ENCODE results near the gene LBX1.

DNA sequence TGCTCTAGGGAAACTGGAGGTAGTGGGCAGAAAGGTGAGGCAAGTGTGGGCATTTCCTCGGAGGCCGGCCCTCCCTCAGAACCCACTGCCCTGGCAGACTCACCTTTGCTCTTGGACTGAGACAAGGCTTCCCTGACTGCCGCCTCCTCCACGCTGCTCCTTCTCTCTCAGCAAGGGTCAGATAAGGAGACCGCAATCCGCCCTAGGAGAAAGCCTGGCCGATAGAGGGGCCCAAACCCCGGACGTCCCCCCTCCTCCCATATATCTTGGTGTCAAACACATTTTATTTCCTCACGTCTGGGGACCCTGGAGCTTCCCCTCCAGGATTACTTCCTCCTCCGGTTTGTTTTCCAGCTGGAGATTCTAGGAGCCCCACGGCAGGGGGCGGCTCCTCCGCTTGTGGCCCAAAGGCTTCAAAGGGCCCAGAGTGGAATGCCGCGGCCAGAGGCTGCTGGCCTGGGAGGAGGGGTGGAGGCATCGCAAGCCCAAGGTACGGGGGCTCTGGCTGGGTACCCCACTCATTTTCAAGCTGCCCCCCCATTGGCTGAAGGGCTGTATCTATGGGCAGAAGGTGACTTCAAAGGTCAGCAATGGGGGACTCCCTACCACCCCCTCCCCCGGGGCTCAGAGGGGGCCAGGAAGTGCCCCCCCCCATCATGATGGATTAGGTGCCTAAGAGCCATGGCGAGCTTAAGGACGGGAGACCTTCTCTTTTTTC, 31.7 kb upstream of the LBX1 start:
- TF ChIP-seq, protein P1, sequence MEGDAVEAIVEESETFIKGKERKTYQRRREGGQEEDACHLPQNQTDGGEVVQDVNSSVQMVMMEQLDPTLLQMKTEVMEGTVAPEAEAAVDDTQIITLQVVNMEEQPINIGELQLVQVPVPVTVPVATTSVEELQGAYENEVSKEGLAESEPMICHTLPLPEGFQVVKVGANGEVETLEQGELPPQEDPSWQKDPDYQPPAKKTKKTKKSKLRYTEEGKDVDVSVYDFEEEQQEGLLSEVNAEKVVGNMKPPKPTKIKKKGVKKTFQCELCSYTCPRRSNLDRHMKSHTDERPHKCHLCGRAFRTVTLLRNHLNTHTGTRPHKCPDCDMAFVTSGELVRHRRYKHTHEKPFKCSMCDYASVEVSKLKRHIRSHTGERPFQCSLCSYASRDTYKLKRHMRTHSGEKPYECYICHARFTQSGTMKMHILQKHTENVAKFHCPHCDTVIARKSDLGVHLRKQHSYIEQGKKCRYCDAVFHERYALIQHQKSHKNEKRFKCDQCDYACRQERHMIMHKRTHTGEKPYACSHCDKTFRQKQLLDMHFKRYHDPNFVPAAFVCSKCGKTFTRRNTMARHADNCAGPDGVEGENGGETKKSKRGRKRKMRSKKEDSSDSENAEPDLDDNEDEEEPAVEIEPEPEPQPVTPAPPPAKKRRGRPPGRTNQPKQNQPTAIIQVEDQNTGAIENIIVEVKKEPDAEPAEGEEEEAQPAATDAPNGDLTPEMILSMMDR (IDR thresholded peaks at IDR 0.05), result no peak
- no peak for TF ChIP-seq EZH2 (IDR thresholded peaks at IDR 0.05; ENCODE audit: borderline replicate concordance, insufficient read depth, low read depth, low read length, poor library complexity, severe bottlenecking)
